Measurements from ENCODE around the gene SPANXC. TPM values are rescaled to one million over a fixed set of nuclear protein-coding genes. Genes with fewer than 3 reads are reported as not detected.

SPANXC gene
- total RNA-seq, 2 experiments from 2014 or later: not detected

DNA sequence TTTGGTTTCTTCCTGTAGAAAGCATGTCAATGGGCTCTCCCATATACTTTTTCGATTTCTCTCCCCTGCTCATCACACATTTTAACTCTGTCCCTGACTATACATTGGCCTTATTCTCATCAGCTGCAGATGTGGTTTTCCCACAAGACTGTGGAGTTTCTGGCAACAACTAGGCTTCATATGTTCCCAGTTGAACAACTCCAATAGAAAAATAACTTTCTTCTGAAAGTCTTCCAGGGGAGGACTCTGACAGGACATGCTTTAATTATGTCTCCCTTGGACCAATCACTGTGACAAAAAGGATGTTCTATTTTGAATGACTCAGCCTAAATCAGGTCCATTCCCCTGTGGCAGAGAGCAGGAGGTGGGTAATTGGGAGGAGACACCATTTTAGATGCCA is 28.1 kb downstream of the SPANXC start:
- intact Hi-C loops (cut with DNase I, micrococcal nuclease): no loop called here
- no peaks in the 10 kb centered on the region for H3K4me1 Mint-ChIP-seq (ENCODE audit: low read depth)
- no peaks in the 10 kb centered on the region for H3K27me3 ChIP-seq (ENCODE audit: control insufficient read depth in 1 of 2, insufficient read depth in 2 of 2, low read length in 2 of 2)

DNA sequence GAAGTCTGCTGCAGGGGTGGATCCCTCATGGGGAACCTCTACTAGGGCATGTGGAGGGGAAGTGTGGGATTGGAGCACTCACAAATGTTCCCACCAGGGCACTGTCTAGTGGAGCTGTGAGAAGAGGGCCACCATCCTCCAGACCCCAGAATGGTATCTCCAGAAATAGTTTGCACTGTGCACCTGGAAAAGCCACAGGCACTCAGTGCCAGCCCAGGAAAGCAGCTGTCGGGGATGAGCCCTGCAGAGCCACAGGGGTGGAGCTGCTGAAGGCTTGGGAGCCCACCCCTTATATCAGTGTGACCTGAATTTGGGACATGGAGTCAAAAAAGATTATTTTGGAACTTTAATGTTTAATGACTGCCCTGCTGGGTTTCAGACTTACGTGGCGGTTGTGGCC is 40.4 kb downstream of the SPANXC start:
- no peak overlapping the region for H3K4me3 Mint-ChIP-seq
- no peaks in the 10 kb centered on the region for H3K4me1 Mint-ChIP-seq (ENCODE audit: low read depth)
- Histone ChIP-seq H3K9me3 (ENCODE audit: control insufficient read depth in 1 of 2, insufficient read depth in 1 of 2, low read length in 2 of 2) (no peaks in the 10 kb centered on the region), H3K27me3 (ENCODE audit: control insufficient read depth in 1 of 2, insufficient read depth in 2 of 2, low read length in 2 of 2) (no peaks in the 10 kb centered on the region), H3K4me3 (ENCODE audit: low read length) (no peak overlapping the region), H3K27ac (ENCODE audit: low read depth in 1 of 2, low read length in 2 of 2) (no peak overlapping the region), H3K36me3 (ENCODE audit: insufficient read depth, low read length) (no peaks in the 10 kb centered on the region), H3K4me1 (ENCODE audit: insufficient read depth, low read length) (no peaks in the 10 kb centered on the region)
- H3K36me3 Mint-ChIP-seq (ENCODE audit: low read depth): no peaks in the 10 kb centered on the region
- ATAC-seq (ENCODE audit: poor library complexity): no peak
- no peak overlapping the region for H3K27ac Mint-ChIP-seq
- no peaks in the 10 kb centered on the region for H3K27me3 Mint-ChIP-seq
- H3K9me3 Mint-ChIP-seq: no peaks in the 10 kb centered on the region
- TF ChIP-seq, protein P1, sequence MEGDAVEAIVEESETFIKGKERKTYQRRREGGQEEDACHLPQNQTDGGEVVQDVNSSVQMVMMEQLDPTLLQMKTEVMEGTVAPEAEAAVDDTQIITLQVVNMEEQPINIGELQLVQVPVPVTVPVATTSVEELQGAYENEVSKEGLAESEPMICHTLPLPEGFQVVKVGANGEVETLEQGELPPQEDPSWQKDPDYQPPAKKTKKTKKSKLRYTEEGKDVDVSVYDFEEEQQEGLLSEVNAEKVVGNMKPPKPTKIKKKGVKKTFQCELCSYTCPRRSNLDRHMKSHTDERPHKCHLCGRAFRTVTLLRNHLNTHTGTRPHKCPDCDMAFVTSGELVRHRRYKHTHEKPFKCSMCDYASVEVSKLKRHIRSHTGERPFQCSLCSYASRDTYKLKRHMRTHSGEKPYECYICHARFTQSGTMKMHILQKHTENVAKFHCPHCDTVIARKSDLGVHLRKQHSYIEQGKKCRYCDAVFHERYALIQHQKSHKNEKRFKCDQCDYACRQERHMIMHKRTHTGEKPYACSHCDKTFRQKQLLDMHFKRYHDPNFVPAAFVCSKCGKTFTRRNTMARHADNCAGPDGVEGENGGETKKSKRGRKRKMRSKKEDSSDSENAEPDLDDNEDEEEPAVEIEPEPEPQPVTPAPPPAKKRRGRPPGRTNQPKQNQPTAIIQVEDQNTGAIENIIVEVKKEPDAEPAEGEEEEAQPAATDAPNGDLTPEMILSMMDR (IDR thresholded peaks at IDR 0.05): no peak
- POLR2A ChIA-PET: no interaction called here
- no peak for DNase-seq
- intact Hi-C loops (cut with DNase I, micrococcal nuclease): no loop called here
- CTCF ChIA-PET: no interaction called here

More for the DNA sequence above, 28.1 kb downstream of the SPANXC start:
- ChIA-PET POLR2A (no interaction called here), CTCF (no interaction called here)
- TF ChIP-seq, protein P1 (IDR thresholded peaks at IDR 0.05): no peak
- H3K9me3 ChIP-seq (ENCODE audit: control insufficient read depth in 1 of 2, insufficient read depth in 1 of 2, low read length in 2 of 2): no peaks in the 10 kb centered on the region
- Mint-ChIP-seq H3K4me3 (no peak overlapping the region), H3K36me3 (ENCODE audit: low read depth) (no peaks in the 10 kb centered on the region), H3K27me3 (no peaks in the 10 kb centered on the region), H3K9me3 (peaks cover 2% of the 10 kb centered on the region), H3K27ac (no peak overlapping the region)
- no peaks in the 10 kb centered on the region for H3K36me3 ChIP-seq (ENCODE audit: insufficient read depth, low read length)
- ATAC-seq (ENCODE audit: poor library complexity): no peak
- no peak overlapping the region for H3K4me3 ChIP-seq (ENCODE audit: low read length)
- H3K4me1 ChIP-seq (ENCODE audit: insufficient read depth, low read length): no peaks in the 10 kb centered on the region
- H3K27ac ChIP-seq (ENCODE audit: low read depth in 1 of 2, low read length in 2 of 2): no peak overlapping the region
- DNase-seq: no peak

Other genes with a start within 250 kb of the SPANXC start
- gene SPANXB1, start 239.9 kb downstream of the SPANXC start, total RNA-seq: not detected
- gene LDOC1, start 65.4 kb downstream of the SPANXC start, total RNA-seq: 1 to 10 TPM; 5.9 to 6.2 TPM

All from CD4-positive, alpha-beta T cell (primary cell).